Epithelial cell of esophagus (primary cell): ENCODE data around the gene SORCS2.

Experiments
- DNase-seq: peaks from one replicate; pipeline ENCODE4 v3.0.0; 2010; ENCODE audit warnings: low read depth
- H3K4me3 ChIP-seq: 2 replicates; pipeline ENCODE4 v1.5.1; 2011; ENCODE audit warnings: mild to moderate bottlenecking, low read length, control low read depth
- TF ChIP-seq, protein P1 (sequence below): IDR thresholded peaks from 2 replicates; pipeline ENCODE4 v1.5.1; 2011; ENCODE audit warnings: low read depth, mild to moderate bottlenecking, low read length, control low read depth, inconsistent platforms; ENCODE audit not compliant: insufficient read depth; ENCODE audit errors: missing control alignments

Gene SORCS2

DNA sequence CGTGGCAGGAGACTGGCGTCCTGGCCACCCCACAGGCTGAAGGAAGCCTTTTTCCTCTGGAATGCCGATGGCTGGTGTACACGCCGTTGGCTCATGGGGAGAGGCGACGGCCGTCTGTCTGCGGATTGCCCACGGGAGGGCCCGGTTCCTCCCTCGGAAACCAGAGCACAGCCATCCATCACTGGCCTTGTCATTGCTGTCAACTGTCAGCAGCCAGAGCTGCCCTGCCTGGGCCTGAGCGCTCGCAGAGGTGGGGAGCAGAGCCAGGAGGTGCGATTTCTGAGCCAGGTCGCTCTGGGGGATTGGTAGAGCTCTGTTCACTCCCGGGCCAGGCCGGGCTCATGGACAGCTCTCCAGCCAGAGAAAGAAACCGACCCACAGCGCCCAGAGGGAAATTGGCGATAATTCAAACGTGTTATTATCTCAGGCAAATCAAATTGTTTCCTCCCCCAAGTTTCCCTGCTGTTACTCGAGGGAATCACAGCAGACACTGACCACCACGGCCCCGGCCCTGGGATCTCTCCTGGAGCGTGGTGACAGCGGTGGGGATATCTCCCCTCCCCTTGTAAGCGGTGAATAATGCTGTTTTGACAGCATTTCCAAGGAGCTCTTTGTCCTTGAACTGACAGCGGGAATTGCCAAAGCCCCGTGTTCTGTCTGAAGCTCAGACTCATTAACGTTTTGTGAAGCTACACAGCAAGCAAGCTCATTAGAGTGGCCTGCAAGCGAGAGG, 463.3 kb downstream of the SORCS2 start:
- TF ChIP-seq, protein P1, sequence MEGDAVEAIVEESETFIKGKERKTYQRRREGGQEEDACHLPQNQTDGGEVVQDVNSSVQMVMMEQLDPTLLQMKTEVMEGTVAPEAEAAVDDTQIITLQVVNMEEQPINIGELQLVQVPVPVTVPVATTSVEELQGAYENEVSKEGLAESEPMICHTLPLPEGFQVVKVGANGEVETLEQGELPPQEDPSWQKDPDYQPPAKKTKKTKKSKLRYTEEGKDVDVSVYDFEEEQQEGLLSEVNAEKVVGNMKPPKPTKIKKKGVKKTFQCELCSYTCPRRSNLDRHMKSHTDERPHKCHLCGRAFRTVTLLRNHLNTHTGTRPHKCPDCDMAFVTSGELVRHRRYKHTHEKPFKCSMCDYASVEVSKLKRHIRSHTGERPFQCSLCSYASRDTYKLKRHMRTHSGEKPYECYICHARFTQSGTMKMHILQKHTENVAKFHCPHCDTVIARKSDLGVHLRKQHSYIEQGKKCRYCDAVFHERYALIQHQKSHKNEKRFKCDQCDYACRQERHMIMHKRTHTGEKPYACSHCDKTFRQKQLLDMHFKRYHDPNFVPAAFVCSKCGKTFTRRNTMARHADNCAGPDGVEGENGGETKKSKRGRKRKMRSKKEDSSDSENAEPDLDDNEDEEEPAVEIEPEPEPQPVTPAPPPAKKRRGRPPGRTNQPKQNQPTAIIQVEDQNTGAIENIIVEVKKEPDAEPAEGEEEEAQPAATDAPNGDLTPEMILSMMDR: no peak
- H3K4me3 ChIP-seq: no peak overlapping the region

DNA sequence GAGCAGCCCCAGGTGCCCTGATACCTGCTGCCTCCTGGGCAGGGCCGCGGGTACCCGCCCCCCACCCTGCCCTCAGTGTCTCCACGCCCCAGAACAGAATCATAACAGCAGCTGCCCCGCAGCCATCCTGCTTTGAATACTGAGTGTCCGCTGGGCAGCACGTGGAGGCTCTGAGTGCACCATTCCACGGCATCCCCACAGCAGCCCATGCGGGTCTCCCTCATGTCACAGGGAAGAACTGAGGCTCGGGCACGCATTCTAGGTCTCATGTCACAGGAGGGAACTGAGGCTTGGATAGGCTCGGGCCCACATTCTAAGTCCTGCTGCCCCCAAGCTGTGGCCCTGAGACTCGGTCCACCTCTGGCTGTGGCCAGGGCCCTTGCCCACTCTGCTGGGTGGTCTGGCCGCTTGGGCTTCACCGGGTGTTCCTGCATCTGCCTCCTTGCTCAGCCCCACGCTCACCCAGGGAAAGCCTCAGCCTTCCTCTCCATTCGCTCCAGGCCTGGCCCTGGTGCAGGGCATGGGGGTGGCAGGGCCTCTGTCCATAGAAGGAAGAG, 464.0 kb downstream of the SORCS2 start:
- DNase-seq: no peak
- H3K4me3 ChIP-seq: no peak overlapping the region
- TF ChIP-seq, protein P1: no peak

More for the DNA sequence above, 463.3 kb downstream of the SORCS2 start:
- DNase-seq: no peak

DNA sequence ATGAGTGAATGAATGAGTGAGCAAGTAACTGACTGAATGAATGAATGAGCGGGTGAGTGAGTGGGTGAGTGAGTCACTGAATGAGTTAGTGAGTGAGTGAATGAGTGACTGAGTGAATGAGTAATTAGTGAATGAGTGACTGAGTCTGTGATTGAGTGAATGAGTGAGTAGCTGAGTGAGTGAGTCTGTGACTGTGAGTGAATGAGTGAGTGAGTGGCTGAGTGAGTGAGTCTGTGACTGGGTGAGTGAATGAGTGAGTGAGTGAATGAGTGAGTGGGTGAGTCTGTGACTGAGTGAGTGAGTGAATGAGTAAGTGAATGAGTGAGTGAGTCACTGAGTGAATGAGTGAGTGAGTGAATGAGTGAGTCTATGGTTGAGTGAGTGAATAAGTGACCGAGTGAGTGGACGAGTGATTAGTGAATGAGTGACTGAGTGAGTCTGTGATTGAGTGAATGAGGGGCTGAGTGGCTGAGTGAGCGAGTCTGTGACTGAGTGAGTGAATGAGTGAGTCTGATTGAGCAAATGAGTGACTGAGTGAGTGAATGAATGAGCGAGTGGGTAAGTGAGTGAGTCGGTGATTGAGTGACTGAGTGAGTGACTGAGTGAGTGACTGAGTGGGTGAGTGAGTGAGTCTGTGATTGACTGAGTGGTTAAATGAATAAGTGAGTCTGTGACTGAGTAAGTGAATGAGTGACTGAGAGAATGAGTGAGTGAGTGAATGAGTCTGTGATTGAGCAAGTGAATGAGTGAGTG, 465.4 kb downstream of the SORCS2 start:
- TF ChIP-seq, protein P1: no peak
- no peak for DNase-seq
- no peak overlapping the region for H3K4me3 ChIP-seq

DNA sequence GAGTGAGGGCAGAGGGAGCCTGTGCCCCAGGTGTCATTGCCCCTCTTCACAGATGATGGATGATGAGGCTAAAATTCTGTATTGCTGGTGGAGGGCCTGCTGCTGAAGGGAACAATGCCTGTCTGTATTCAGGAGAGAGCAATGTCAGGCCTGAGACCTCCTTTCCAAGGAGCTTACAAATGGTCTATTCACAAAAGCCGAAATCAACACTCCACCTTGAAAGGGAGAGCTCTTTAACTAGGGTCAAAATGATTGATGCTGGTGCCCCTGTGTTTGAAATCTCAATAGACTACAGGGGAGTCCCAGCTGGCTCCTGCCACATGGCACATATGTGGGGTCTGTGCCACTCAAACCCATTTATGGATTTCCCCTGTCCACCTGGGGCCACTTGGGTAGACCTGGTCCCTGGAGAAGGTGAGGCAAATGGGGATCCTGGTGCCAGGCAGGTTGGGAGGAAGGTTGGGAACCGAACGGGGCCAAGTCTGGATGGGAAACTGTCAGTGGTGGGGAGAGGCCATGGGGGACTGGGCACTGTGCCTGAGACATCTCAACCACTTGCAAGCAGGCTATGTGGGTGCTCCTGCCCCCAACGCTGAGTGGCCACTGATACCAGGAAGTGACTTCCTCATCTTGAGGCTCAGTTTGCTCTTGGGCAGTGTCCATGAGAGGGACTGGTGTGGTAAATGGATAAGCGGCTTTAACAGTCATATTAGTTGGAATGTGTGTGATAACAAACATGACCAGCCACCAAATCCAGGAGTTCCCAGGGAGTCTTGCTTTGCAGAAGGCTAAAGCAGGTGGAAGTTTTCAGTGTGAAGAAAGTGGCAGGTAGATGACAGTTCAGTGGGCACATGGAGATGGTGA, 466.2 kb downstream of the SORCS2 start:
- DNase-seq: no peak
- TF ChIP-seq, protein P1: no peak
- H3K4me3 ChIP-seq: no peak overlapping the region

DNA sequence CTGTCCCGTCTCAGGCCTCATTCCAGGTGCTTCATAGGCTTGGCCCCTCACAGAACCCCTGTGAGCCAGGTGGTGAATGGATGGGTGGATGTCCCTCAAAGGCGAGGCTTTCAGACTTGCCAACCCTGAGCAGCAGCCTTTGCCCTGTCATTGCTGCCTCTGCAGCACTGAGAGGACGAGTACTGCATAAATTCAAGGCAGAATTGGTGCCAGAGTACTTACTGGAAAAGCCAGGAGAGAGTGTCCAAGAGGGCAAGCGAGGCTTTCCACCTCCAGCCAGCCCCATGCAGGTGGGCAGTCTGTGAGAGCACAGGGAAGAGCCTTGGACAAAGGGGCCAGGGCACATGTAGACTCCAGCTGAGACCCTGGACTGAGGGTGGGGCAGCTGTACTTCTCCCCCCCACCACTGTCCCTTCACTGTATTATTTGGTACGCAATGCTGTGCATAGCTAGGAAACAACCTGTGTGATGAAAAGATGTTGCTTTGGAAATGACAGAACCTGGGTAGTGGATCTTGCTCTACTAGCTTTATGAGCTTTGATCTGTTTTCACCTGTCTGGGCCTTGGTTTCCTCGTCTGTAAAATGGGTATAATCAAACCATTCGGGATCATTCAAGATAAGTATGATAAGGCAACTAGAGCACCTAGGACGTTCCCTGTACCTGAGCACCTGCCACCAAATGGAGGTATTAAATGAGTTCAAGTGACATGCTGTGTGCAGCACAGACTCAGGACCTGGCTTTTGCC, 467.3 kb downstream of the SORCS2 start:
- TF ChIP-seq, protein P1: no peak
- no peak overlapping the region for H3K4me3 ChIP-seq
- no peak for DNase-seq
